GM19193 (cell line): ENCODE measurements around the gene TFDP2.

Experiments used
- POLR2A ChIP-seq: IDR thresholded peaks from 4 replicates; pipeline ENCODE4 v1.6.1; 2011; ENCODE audit not compliant: insufficient read depth, insufficient read length; ENCODE audit errors: extremely low read depth

TFDP2 gene

DNA sequence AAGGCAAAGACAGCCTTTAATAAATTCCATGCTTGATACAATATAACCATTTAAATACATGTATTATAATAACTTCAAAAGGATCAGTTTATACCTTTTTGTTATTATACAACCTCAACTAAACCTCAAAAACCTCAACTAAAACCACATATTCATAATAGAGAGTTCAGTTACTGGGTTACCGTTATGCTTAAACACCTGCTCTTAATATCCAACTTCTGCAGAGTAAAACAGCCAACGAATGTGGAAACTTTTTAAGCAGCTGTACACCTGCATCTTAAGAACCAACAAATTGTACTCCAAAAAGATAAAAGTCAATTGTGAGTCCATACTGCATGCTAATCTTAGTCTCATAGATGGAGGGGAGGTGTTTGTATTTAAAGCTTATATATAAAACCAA lies 53.5 kb downstream of the TFDP2 start:
- TF ChIP-seq POLR2A = no peak

- TF ChIP-seq POLR2A = no peak
These were observed 60.8 kb downstream of the TFDP2 start for GRCh38 chr3:142088522-142088921.

- TF ChIP-seq POLR2A = no peak
These were observed 61.7 kb downstream of the TFDP2 start for GRCh38 chr3:142087676-142088075.

GRCh38 chr3:142086581-142087090 lies 62.7 kb downstream of the TFDP2 start:
- TF ChIP-seq POLR2A = no peak

GRCh38 chr3:142081178-142081577 lies 68.2 kb downstream of the TFDP2 start:
- TF ChIP-seq POLR2A = no peak

DNA sequence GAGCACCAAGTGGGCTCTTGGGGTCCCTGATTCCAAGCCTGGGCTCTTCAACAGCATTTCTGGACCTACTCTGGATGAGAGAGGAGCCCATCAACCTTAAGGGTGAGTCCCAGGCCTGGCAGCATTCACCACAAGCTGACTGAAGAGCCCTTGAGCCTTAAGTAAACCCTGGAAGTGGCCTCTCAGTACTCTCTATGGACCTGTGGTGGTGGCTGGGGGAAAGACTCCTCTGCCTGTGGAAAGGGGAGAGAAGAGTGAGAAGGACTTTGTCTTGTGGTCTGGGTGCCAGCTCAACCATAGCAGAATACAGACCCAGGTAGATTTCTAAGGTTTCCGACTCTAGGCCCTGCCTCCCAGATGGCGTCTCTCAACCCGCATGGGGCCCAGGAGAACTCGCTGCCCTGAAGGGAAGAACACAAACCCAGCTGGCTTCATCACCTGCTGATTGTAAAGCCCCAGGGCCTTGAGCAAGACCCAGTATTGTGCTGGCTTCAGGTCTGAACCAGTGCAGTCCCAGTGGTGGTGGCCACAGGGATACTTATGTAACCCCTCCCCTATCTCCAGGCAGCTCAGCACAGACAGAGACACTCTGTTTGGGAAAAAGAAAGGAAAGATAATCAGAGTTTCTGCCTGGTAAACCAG lies 71.4 kb downstream of the TFDP2 start:
- TF ChIP-seq POLR2A = no peak

DNA sequence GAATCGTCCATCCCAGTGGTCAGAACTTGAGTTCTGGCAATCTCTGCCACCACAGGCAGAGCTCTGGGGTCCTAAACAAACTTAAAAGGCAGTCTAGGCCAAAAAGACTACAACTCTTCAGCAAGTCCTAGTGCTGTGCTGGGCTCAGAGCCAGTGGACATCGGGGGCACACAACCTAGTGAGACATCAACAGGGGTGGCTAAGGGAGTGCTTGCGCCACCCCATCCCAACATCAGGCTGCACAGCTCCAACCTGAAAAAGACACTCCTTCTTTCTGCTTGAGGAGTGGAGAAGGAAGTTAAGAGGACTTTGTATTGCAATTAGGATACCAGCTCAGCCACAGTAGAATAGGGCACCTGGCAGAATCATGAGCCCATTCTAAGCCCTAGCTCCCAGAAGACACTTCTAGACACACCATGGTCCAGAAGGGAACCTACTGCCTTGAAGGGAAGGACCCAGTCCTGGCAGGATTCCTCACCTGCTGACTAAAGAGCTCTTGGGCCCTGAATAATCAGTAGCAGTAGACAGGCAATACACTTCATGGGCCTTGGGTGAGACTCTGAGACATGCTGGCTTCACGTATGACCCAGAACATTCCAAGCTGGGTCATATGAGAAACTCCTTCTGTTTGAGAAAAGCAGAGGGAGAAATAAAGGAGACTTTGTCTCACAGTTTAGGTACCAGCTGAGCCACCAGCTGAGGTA lies 72.0 kb downstream of the TFDP2 start:
- TF ChIP-seq POLR2A = no peak

- no peak for TF ChIP-seq POLR2A
These were observed 76.5 kb downstream of the TFDP2 start for GRCh38 chr3:142072816-142073215.

DNA sequence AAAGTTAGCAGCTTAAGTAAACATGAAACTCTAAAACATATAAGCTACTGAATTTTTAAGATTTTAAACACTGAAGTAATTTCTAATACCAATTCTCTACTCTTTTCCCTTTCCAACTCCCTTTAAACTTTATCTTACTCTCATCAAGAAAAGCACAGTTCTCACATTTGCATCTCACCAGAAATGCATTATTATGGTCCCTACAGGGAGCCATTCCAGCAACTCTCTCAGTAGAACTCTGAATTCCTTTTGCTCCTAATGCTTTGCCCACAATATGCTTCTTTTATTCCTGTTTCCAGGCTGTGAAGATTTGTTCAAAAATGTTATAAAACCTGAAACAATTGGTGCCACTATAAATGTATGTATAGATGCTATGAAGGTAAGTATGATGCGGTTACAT lies 83.4 kb downstream of the TFDP2 start:
- no peak for TF ChIP-seq POLR2A

GRCh38 chr3:142065344-142065743 lies 84.0 kb downstream of the TFDP2 start:
- no peak for TF ChIP-seq POLR2A

DNA sequence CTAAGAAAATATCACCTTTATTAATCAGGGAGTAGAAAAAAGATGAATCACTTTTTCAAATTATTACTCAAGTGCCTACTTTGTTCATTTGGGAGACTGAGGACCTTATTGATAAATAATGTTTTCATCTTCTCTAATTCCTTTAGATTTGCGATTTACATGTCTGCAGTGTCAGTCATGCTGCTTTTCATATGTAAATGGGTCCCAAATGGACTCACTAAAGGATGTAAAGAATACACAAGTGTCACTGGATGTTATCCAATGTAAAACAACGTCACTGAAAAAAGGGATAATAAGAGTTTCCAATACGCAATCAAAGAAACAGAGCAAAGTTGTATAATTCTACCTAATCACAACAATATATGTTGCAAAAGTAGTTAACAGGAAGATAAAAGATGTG lies 84.9 kb downstream of the TFDP2 start:
- TF ChIP-seq POLR2A = no peak

DNA sequence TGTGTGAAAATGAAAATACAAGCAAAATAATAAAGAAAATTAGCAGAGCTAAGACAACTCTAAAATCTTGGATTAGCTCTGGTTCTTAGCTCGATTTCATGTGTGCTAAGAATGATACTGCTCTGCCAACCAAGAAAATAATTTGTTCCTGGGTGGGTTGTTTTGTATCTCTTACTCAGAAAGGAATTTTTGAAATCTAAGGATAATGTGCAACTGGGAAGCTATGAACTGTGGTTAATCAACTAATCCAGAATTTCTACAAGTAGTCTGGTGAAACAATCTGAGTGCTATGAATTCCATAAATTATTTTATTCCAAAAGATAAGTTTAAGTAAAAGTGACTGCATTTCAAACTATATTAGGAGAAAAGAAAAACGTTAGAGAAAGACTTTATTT lies 92.0 kb downstream of the TFDP2 start:
- TF ChIP-seq POLR2A = no peak

GRCh38 chr3:142056656-142057330 lies 92.6 kb downstream of the TFDP2 start:
- TF ChIP-seq POLR2A = no peak

DNA sequence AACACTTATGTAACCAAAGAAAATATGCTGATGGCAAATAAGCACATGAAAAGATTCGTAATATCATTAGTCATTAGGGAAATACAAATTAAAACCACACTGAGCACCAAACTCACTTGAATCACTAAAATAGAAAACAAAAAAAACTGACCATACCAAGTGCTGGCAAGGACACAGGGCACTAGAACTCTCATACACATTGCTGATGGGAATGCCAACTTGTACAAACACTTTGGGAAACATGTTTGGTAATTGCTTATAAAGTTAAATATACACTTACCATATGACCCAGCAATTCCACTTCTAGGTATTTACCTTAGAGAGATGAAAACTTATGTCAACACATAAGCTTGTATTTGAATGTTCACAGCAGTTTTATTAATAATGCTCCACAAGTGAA lies 95.5 kb downstream of the TFDP2 start:
- TF ChIP-seq POLR2A = no peak

DNA sequence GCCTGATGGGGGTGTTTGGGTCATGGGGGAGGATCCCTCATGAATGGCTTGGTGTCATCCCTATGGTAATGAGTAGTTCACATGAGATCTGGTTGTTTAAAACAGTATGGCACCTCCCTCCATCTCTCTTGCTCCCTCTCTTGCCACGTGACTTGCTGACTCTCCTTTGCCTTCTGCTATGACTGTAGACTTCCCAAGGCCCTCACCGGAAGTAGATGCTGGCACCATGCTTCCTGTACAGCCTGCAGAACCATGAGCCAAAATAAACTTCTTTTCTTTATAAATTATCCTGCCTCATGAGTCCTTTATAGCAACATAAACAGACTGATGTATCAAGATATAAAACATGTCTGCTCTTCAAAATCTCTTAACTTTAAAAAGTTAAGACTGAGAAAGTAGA lies 96.1 kb downstream of the TFDP2 start:
- no peak for TF ChIP-seq POLR2A

DNA sequence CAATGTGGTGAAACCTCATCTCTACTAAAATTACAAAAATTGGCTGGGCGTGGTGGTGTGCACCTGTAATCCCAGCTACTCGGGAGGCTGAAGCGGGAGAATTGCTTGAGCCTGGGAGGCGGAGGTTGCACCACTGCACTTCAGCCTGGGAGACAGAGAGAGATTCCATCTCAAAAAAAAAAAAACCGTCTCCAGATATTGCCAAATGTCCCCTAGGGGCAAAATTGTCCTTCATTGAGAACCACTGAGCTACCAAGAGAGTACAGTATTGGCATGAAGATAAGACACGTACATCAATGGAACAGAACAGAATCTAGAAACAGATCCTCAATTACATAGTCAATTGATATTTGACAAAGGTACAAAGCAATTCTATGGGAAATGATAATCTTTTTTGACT lies 98.0 kb downstream of the TFDP2 start:
- TF ChIP-seq POLR2A = no peak
